NCI-H1048 (cell line): ENCODE data around the gene DMRTC1.
"Not testable (repeated sequence)": the region's sequence is repeated elsewhere in the genome, so short reads cannot be mapped to it uniquely, and the experiment has no call there.

Source experiments
- DNase-seq: peaks from one replicate; lab custom pipeline; 2025; lab: John Stamatoyannopoulos, UW

The DMRTC1 gene, protein sequence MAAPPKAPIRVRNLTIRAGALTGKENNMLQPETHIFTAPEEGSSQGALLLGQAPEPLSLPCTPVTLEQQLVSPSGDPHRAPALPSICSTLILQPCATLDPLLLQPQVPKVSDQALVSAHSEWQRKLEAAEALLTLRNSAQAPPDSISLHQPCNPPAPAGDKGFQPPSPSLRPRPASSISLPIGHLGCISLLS

DNA sequence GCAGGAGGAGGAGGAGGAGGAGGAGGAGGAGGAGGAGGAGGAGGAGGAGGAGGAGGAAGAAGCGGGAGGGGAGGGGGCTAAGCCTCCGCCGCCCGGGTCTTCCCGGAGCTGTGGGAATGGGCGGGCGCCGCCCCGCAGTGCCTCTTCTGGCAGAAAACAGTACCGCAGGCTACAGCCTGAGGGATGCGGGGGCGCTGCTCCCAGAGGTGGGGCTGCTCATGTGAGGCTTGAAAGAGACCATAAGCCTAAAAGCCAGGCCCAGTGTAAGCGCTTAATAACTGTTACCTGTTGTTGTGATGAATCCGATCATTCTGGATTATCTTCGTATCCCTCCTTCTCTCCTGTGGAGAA, at the start of gene DMRTC1:
Gene DMRTC1, minus strand, starts transcription at position 19 of the 351 bp plus-strand sequence. CDS start 68,143 bp downstream, outside the sequence.
- not testable (repeated sequence) for DNase-seq

DNA sequence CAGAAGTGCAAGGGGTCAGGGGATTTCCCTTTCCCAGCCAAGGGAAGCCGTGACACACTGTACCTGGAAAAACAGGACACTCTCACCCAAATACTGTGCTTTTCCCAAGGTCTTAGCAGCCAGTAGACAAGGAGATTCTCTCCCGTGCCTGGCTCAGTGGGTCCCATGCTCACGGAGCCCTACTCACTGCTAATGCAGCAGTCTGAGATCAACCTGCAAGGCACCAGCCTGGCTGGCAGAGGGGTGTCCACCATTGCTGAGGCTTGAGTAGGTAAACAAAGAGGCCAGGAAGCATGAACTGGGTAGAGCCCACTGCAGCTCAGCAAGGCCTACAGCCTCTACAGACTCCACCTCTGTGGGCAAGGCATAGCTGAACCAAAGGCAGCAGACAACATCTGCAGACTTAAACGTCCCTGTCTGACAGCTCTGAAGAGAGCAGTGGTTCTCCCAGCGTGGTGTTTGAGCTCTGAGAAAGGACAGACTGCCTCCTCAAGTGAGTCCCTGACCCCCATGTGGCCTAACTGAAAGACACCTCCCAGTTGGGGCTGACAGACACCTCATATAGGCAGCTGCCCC, 37.3 kb upstream of the DMRTC1 start:
- DNase-seq = not testable (repeated sequence)

DNA sequence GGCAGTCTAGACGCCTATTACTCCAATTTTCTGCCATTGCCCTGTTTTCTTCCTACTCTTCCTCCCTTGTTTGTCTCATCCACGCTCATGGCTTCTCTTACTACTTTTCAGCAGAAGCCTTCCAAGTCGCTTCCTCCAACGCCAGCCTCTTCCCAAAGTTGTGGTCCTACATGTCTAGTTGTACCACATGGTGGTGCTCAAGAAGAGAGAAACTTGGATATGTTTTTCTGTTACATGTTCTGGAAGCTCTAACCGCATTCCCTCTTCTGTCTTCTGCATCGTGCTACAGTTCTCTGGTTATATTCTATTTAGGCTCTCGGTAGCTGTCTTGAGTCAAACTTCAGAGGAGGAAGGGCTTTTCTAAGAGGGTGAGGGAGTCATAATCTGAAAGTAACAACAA, 31.2 kb upstream of the DMRTC1 start:
- DNase-seq = not testable (repeated sequence)

DNA sequence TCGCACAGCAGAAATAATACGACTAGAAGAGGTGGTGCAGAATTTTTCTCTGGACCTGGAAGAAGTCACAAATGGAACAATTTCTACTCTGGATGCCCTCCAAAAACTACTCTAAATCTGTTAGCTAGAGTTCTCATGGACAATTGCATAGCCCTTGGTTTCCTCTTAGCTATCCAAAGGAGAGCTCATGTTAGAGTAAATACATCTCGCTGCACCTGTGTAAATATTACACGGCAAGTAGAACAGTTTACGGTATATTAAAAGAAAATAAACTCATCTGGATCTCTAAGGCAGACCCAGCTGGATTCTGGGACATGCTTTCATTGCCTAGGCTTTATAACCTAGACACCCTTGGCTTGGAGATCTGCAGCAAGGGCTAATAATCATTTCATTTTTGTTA, 28.2 kb upstream of the DMRTC1 start:
- DNase-seq = not testable (repeated sequence)

DNA sequence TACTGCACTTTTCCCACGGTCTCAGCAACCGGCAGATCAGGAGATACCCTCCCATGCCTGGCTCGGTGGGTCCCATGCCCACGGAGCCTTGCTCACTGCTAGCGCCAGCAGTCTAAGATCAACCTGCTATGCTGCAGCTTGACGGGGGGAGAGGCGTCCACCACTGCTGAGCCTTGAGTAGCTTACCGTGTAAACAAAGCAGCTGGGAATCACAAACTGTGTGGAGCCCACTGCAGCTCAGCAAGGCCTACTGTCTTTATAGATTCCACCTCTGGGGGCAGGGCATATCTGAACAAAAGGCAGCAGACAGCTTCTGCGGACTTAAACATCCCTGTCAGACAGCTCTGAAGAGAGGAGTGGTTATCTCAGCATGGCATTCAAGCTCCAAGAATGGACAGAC, 16.3 kb upstream of the DMRTC1 start:
- not testable (repeated sequence) for DNase-seq

DNA sequence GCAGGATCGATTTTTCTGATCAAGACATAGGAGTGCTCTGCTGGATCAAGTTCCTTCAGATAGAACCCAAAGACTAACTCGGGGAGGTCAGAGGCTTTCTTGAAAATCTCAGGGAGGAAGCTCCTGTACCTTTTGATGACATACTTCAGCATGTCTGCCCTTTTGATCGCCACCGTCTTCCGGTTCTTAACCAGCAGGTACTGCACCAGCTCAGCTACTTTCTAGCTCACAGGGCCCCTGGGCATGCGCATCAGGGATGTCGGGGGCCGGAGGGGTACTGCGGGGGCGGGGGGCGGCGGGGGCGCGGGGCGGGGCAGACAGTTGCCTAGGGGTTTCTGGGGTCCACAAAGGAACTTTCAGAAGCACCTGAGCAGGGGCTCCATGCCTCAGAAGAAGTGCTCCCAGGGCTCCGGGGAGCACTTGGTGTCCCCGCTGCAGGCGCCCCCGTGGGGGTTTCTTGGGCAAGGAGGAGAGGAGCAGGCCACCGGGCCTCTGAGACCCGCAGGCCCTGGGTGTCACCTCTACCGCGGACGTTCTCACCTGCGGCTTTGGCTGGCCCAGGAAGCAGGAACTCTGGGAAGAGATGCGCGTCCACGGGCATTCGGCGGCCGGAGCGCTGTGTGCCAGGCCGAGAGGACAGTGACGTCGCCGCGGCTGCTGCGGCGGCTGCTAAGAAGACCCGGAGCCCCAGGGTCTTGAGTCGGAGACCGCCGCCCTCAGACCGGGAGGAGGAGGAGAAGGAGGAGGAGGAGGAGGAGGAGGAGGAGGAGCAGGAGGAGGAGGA, 410 bp downstream of the DMRTC1 start:
- DNase-seq = not testable (repeated sequence)

DNA sequence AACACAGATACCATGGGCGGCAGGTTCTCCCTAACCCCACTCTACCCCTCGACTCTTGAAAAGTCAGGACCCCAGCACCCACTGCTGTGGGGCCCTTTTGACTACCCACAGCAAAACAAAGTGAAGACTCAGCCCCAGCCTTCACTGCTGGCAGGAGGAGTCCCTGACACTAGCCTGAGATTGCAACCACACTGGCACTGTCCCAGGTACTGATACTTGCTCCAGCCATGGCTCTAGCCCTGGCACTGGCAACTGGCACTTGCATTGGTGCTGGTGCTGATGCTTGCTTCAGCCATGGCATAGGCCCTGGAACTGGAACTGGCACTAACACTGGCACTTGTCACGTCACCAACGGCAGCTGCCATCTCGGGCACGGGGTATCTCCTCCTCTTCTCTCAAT, 1.4 kb downstream of the DMRTC1 start:
- not testable (repeated sequence) for DNase-seq

DNA sequence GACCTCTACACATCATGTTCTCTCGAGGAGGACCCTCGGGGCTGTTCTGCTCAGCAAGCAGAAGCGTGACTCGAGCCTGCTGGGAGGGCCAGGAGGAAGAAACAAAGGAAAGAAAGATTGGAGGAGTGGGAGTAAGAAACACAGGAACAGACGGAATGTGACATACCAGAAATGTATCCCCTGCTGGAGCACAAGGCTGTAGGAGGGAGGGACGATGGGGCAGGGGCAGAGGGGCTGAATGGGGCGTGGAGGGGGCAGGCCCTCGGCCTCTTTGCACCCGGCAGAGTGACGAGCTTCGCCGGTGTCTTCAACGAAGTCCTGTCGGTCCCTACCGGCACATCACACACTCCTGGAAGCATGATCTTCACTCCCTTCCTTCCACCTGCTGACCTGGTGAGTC, 5.7 kb downstream of the DMRTC1 start, which contains the start of gene FAM236A:
Gene FAM236A, plus strand, starts transcription at position 301 of the 400 bp plus-strand sequence. Its CDS starts 57 bp downstream, at position 358.
- not testable (repeated sequence) for DNase-seq

DNA sequence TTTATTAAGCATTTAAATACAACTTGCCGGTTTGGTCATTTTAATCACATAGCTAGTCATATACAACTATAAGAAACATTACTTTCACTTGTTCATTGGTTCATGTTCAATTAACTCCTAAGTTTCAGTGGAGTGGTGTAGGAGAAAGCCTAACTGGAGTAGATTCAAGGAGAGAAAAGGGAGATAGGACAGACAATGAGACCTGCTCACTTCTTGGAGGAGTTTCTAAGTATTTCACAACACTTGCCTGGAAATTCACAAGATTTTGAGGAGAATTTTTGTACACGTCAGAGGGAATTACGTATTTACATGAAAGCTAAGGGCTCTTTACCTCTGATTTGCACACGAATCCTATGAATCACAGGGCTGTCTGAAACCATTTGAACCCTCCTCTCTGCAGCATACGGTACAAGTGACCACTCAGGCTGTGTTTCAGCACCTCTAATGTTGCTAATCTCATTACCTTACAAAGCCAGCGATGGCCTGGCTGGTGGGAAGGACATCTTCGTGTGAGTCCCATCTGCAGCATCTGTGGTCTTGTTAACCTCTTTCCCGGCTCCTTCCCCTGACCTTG, 6.7 kb downstream of the DMRTC1 start:
- not testable (repeated sequence) for DNase-seq

DNA sequence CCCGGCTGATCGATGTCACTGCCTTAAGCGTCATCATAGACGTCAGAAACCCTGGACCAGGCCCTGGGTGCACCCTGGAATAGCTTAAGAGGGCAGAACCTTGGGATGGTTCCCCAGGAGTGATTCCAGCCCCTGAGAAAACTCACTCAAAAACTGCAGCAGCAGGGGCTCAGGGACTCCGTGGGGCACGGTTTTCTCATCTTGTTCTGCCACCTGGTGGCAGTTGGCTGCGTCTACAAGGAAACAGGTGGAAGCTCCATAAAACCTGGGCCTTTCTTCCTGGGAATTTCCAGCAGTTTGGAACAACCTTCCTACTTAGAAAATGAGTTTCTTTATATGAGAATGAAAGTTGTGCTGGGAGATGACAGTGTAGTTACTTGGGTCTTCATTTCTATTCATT, 7.2 kb downstream of the DMRTC1 start:
- DNase-seq = not testable (repeated sequence)

DNA sequence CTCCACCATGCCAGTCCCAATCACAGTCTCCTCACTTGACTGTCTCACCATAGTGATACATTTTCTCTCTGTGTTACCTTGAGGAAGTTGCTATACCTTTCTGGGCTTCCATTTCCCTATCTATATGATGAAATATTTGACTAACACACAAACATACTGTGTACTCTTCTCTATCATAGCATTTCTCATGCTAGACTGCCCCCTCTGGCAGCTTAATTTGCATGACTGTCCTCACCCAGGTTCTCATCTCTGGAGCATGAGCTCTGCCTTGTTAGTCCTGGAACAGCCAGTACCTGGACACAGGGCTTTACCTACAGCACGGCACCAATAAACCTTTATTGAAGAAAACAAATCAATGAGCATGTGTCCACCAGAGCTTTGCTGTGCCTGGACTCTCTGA, 11.4 kb downstream of the DMRTC1 start:
- not testable (repeated sequence) for DNase-seq

DNA sequence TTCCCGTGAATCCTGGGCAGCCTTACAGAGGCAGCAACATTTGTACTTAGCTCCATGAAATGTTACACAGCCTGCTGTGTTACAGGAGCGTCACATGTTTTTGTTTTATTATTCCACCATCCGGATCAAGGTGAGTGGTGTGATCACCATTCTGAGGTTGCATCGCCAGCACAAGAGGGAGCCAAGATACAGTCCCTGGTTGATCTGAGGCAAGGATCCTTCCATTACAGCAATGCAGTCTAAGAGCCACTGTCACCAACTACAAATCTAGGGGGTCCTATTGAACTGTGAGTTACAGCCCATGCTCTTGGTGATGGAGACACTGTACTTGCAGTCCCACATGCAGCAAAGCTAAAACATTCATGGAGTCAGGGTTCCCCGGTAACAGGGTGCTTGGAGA, 27.5 kb downstream of the DMRTC1 start:
- DNase-seq = not testable (repeated sequence)

DNA sequence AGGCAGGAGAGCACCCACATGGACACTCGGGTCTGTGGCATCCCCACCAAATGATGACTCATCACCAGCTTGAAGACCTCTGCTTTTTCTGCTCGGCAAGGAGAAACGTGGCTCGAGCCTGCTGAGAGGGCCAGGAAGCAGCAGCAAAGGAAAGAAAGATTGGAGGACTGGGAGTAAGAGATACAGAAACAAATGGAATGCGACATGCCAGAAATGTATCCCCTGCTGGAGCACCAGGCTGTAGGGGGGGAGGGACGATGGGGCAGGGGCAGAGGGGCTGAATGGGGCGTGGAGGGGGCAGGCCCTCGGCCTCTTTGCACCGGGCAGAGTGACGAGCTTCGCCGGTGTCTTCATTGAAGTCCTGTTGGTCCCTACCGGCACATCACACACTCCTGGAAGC, 31.3 kb downstream of the DMRTC1 start, which contains the start of gene FAM236C:
Gene FAM236C, plus strand, starts transcription at position 301 of the 400 bp plus-strand sequence. CDS start 100 bp downstream, outside the sequence.
- not testable (repeated sequence) for DNase-seq

DNA sequence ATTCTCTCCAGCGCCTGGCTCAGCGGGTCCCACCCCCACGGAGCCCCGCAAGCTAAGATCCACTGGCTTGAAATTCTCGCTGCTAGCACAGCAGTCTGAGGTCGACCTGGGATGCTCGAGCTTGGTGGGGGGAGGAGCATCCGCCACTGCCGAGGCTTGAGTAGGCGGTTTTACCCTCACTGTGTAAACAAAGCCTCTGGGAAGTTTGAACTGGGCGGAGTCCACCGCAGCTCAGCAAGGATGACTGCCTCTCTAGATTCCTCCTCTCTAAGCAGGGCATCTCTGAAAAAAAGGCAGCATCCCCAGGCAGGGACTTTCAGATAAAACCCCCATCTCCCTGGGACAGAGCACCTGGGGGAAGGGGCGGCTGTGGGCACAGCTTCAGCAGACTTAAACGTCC, 53.9 kb downstream of the DMRTC1 start:
- DNase-seq = not testable (repeated sequence)

DNA sequence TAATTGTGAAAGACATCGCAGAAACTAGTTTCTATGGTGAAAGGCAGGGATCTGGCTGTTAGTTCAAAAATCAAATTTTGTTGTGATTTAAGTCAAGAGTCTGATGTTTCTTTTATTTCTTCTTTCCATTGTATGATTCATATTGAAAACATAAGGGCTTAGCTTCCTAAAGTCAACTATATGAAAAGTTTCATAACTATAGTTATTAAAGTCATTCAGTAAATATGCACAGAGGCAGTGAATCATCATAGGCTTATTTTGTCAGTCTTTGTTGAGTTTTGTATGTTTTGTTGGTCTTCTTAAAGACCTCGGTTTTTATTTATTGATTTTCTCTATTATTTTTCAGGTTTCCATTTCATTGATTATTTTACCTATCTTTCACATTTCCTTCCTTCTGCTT, 60.7 kb downstream of the DMRTC1 start:
- DNase-seq = not testable (repeated sequence)

DNA sequence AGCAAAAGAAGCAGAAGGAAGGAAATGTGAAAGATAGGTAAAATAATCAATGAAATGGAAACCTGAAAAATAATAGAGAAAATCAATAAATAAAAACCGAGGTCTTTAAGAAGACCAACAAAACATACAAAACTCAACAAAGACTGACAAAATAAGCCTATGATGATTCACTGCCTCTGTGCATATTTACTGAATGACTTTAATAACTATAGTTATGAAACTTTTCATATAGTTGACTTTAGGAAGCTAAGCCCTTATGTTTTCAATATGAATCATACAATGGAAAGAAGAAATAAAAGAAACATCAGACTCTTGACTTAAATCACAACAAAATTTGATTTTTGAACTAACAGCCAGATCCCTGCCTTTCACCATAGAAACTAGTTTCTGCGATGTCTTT, 106.1 kb downstream of the DMRTC1 start:
- DNase-seq = not testable (repeated sequence)

DNA sequence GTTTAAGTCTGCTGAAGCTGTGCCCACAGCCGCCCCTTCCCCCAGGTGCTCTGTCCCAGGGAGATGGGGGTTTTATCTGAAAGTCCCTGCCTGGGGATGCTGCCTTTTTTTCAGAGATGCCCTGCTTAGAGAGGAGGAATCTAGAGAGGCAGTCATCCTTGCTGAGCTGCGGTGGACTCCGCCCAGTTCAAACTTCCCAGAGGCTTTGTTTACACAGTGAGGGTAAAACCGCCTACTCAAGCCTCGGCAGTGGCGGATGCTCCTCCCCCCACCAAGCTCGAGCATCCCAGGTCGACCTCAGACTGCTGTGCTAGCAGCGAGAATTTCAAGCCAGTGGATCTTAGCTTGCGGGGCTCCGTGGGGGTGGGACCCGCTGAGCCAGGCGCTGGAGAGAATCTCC, 112.9 kb downstream of the DMRTC1 start:
- DNase-seq = not testable (repeated sequence)
